ENCODE measurements around the gene DCPS. TPM values are rescaled to one million over a fixed set of nuclear protein-coding genes. Genes with fewer than 3 reads are reported as not detected.

The DCPS gene
- total RNA-seq, 1 experiment from 2014 or later, result 25.6 TPM

DNA sequence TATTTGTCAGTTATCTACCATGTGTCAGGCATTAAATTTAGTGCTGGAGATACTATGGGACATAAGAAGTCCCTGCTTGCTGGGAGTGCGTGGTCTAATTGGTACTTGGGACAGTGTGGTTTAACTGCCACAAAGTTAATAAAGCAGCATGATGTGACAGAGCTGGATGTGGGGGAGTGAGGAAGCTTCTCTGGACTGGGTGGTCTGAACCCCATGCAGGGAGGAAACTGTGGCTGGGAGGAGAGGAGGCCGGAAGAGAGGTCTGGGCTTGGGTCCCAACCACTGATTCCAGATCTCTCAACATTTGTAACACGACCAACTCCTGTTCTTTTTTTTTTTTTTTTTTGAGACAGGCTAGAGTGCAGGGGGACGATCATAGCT, 88.8 kb downstream of the DCPS start:
- Histone ChIP-seq H3K9me3 (ENCODE audit: control insufficient read depth in 1 of 2, insufficient read depth in 1 of 2, low read depth in 1 of 2, low read length in 2 of 2) (no peaks in the 10 kb centered on the region), H3K4me2 (ENCODE audit: low read length) (no peak overlapping the region), H3K4me1 (ENCODE audit: control insufficient read depth in 1 of 2, insufficient read depth in 2 of 2, low read length in 2 of 2) (no peaks in the 10 kb centered on the region), H3K36me3 (ENCODE audit: control insufficient read depth in 1 of 2, insufficient read depth in 2 of 2, low read length in 2 of 2) (no peaks in the 10 kb centered on the region), H3K27me3 (ENCODE audit: insufficient read depth, low read length) (no peaks in the 10 kb centered on the region), H3K79me2 (ENCODE audit: insufficient read depth, low read length) (no peaks in the 10 kb centered on the region), H4K20me1 (ENCODE audit: insufficient read depth) (no peaks in the 10 kb centered on the region), H3K27ac (ENCODE audit: low read depth, low read length) (no peak overlapping the region), H3K4me3 (replicated peaks in 1 of 2; ENCODE audit: low read depth in 1 of 2, low read length in 2 of 2) (no peak overlapping the region), H3K9me2 (ENCODE audit: insufficient read depth) (no peaks in the 10 kb centered on the region), H3K9ac (ENCODE audit: low read length) (no peak overlapping the region), H2AFZ (ENCODE audit: low read depth, low read length, poor library complexity, severe bottlenecking) (no peak overlapping the region)
- ChIA-PET CTCF (no interaction called here), RAD21 (ENCODE audit: low non-redundant PET in 1 of 2, low total read pairs in 2 of 2, uncharacterized antibody in 2 of 2, unreplicated experiment in 2 of 2) (no interaction called here), POLR2A (no interaction called here)
- intact Hi-C loops (cut with micrococcal nuclease), result loop anchor here (2.0 kb wide), 1 partner anchor 82 kb away; no protein-coding TSS in a partner anchor
- ATAC-seq, result no peak
- no peak for TF ChIP-seq YY1 (IDR thresholded peaks at IDR 0.05; ENCODE audit: extremely low read depth, insufficient replicate concordance, low read depth, low read length)
- no peak for TF ChIP-seq SP1 (IDR thresholded peaks at IDR 0.05; ENCODE audit: low read depth)
- TF ChIP-seq CEBPB (IDR thresholded peaks at IDR 0.05; ENCODE audit: low read depth), result no peak
- no peak for TF ChIP-seq ZFX (IDR thresholded peaks at IDR 0.05)
- TF ChIP-seq, protein P1, sequence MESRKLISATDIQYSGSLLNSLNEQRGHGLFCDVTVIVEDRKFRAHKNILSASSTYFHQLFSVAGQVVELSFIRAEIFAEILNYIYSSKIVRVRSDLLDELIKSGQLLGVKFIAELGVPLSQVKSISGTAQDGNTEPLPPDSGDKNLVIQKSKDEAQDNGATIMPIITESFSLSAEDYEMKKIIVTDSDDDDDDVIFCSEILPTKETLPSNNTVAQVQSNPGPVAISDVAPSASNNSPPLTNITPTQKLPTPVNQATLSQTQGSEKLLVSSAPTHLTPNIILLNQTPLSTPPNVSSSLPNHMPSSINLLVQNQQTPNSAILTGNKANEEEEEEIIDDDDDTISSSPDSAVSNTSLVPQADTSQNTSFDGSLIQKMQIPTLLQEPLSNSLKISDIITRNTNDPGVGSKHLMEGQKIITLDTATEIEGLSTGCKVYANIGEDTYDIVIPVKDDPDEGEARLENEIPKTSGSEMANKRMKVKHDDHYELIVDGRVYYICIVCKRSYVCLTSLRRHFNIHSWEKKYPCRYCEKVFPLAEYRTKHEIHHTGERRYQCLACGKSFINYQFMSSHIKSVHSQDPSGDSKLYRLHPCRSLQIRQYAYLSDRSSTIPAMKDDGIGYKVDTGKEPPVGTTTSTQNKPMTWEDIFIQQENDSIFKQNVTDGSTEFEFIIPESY (IDR thresholded peaks at IDR 0.05; ENCODE audit: extremely low read depth, insufficient replicate concordance, low read length), result no peak
- TF ChIP-seq, protein P2, sequence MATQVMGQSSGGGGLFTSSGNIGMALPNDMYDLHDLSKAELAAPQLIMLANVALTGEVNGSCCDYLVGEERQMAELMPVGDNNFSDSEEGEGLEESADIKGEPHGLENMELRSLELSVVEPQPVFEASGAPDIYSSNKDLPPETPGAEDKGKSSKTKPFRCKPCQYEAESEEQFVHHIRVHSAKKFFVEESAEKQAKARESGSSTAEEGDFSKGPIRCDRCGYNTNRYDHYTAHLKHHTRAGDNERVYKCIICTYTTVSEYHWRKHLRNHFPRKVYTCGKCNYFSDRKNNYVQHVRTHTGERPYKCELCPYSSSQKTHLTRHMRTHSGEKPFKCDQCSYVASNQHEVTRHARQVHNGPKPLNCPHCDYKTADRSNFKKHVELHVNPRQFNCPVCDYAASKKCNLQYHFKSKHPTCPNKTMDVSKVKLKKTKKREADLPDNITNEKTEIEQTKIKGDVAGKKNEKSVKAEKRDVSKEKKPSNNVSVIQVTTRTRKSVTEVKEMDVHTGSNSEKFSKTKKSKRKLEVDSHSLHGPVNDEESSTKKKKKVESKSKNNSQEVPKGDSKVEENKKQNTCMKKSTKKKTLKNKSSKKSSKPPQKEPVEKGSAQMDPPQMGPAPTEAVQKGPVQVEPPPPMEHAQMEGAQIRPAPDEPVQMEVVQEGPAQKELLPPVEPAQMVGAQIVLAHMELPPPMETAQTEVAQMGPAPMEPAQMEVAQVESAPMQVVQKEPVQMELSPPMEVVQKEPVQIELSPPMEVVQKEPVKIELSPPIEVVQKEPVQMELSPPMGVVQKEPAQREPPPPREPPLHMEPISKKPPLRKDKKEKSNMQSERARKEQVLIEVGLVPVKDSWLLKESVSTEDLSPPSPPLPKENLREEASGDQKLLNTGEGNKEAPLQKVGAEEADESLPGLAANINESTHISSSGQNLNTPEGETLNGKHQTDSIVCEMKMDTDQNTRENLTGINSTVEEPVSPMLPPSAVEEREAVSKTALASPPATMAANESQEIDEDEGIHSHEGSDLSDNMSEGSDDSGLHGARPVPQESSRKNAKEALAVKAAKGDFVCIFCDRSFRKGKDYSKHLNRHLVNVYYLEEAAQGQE (IDR thresholded peaks at IDR 0.05; ENCODE audit: low read depth), result no peak
- no peak for TF ChIP-seq CBX3 (IDR thresholded peaks at IDR 0.05; ENCODE audit: low read depth)
- TF ChIP-seq FOSL1 (IDR thresholded peaks at IDR 0.05; ENCODE audit: low read depth), result no peak
- no peak for TF ChIP-seq SRF (IDR thresholded peaks at IDR 0.05; ENCODE audit: low read depth)
- TF ChIP-seq, protein P3, sequence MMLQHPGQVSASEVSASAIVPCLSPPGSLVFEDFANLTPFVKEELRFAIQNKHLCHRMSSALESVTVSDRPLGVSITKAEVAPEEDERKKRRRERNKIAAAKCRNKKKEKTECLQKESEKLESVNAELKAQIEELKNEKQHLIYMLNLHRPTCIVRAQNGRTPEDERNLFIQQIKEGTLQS (IDR thresholded peaks at IDR 0.05), result no peak
- no peak for TF ChIP-seq EGR1 (IDR thresholded peaks at IDR 0.05; ENCODE audit: low read depth)
- no peak for TF ChIP-seq MAX (IDR thresholded peaks at IDR 0.05)
- TF ChIP-seq RAD21 (IDR thresholded peaks at IDR 0.05; ENCODE audit: low read depth), result no peak
- no peak for TF ChIP-seq SIN3A (IDR thresholded peaks at IDR 0.05; ENCODE audit: low read depth)
- no peak for TF ChIP-seq POLR2AphosphoS5 (IDR thresholded peaks at IDR 0.05; ENCODE audit: low read depth, low read length)
- TF ChIP-seq JUND (IDR thresholded peaks at IDR 0.05), result no peak
- TF ChIP-seq EZH2phosphoT487 (IDR thresholded peaks at IDR 0.05; ENCODE audit: borderline replicate concordance), result no peak
- TF ChIP-seq EZH2 (IDR thresholded peaks at IDR 0.05), result no peak
- DNase-seq (ENCODE audit: low read depth, low spot score), result no peak
- BruUV-seq (replicated peaks), result no TSS peak
